Duodenal mucosa (tissue), 2 donors: Measurements from ENCODE around the gene DSN1.

Experiments used
- H3K27ac ChIP-seq: one replicate; pipeline ENCODE4 v1.7.0; 2013; ENCODE audit warnings: low read depth, low read length
- H3K27me3 ChIP-seq, 2 donors: one replicate each; pipeline ENCODE4 v1.7.0; 2013; ENCODE audit warnings: low read length in 2 of 2, control low read depth in 1 of 2; ENCODE audit not compliant: insufficient read depth in 2 of 2, control insufficient read depth in 1 of 2
- H3K36me3 ChIP-seq, 2 donors: one replicate each; pipeline ENCODE4 v1.7.0; 2013; ENCODE audit warnings: low read length in 2 of 2, control low read depth in 1 of 2; ENCODE audit not compliant: insufficient read depth in 2 of 2, control insufficient read depth in 1 of 2
- H3K4me1 ChIP-seq, 2 donors: one replicate each; pipeline ENCODE4 v1.7.0; 2013; ENCODE audit warnings: low read length in 2 of 2, control low read depth in 1 of 2; ENCODE audit not compliant: insufficient read depth in 2 of 2, control insufficient read depth in 1 of 2
- H3K4me3 ChIP-seq, 2 donors: one replicate each; pipeline ENCODE4 v1.7.0; 2013; ENCODE audit warnings: low read length in 2 of 2, low read depth in 1 of 2
- H3K9ac ChIP-seq, 2 donors: one replicate each; pipeline ENCODE4 v1.7.0; 2013; ENCODE audit warnings: low read length in 2 of 2, low read depth in 1 of 2
- H3K9me3 ChIP-seq, 2 donors: one replicate each; pipeline ENCODE4 v1.7.0; 2013; ENCODE audit warnings: low read length in 2 of 2, control low read depth in 1 of 2; ENCODE audit not compliant: control insufficient read depth in 1 of 2

Gene DSN1

DNA sequence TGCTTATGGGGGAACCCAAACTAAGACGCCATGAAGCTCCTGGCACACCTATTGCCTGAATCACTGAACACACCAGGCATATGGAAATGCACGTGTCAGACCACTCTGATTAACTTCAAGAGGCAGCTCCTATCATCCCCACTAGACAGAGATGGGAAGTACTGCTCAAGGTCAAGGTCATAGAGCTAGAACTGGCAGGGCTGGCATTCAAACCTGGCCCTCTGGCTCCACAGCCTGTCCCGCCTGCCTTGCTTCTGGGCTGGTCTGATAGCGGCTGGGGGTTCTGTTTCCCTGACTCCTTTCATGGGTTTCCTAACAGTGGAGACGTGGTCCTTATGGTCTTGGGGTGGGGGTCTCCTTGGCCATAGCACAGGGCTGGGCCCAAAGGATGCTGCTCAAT, 22.6 kb upstream of the DSN1 start:
- H3K4me3 ChIP-seq: no peak overlapping the region
- H3K27ac ChIP-seq: no peak overlapping the region
- H3K36me3 ChIP-seq: peaks cover 17 to 60% of the 10 kb centered on the region in 2 donors
- H3K4me1 ChIP-seq: no peaks in the 10 kb centered on the region
- no peak overlapping the region for H3K9ac ChIP-seq
- no peaks in the 10 kb centered on the region for H3K27me3 ChIP-seq
- H3K9me3 ChIP-seq: no peaks in the 10 kb centered on the region

GRCh38 chr20:36795691-36796090, 22.1 kb upstream of the DSN1 start:
- H3K4me3 ChIP-seq: no peak overlapping the region
- H3K9me3 ChIP-seq: no peaks in the 10 kb centered on the region
- H3K27ac ChIP-seq: no peak overlapping the region
- no peak overlapping the region for H3K9ac ChIP-seq
- H3K27me3 ChIP-seq: no peaks in the 10 kb centered on the region
- H3K4me1 ChIP-seq: no peaks in the 10 kb centered on the region
- H3K36me3 ChIP-seq: peaks cover 17 to 55% of the 10 kb centered on the region in 2 donors

- H3K27me3 ChIP-seq: no peaks in the 10 kb centered on the region
- no peaks in the 10 kb centered on the region for H3K9me3 ChIP-seq
- peaks cover 17 to 46% of the 10 kb centered on the region in 2 donors for H3K36me3 ChIP-seq
- H3K9ac ChIP-seq: no peak overlapping the region
- no peaks in the 10 kb centered on the region for H3K4me1 ChIP-seq
- no peak overlapping the region for H3K27ac ChIP-seq
- H3K4me3 ChIP-seq: no peak overlapping the region
Observed at GRCh38 chr20:36794116-36794474, 20.5 kb upstream of the DSN1 start.

- Histone ChIP-seq H3K27ac (no peak overlapping the region), H3K36me3 (peaks cover 14 to 46% of the 10 kb centered on the region in 2 donors), H3K9ac (no peak overlapping the region), H3K4me3 (no peak overlapping the region), H3K9me3 (no peaks in the 10 kb centered on the region), H3K27me3 (no peaks in the 10 kb centered on the region), H3K4me1 (no peaks in the 10 kb centered on the region)
Observed at GRCh38 chr20:36793294-36794115, 19.9 kb upstream of the DSN1 start.

GRCh38 chr20:36792422-36792821, 18.9 kb upstream of the DSN1 start:
- H3K4me1 ChIP-seq: no peaks in the 10 kb centered on the region
- no peak overlapping the region for H3K9ac ChIP-seq
- H3K4me3 ChIP-seq: no peak overlapping the region
- no peaks in the 10 kb centered on the region for H3K27me3 ChIP-seq
- H3K36me3 ChIP-seq: peaks cover 9 to 35% of the 10 kb centered on the region in 2 donors
- no peaks in the 10 kb centered on the region for H3K9me3 ChIP-seq
- H3K27ac ChIP-seq: no peak overlapping the region

DNA sequence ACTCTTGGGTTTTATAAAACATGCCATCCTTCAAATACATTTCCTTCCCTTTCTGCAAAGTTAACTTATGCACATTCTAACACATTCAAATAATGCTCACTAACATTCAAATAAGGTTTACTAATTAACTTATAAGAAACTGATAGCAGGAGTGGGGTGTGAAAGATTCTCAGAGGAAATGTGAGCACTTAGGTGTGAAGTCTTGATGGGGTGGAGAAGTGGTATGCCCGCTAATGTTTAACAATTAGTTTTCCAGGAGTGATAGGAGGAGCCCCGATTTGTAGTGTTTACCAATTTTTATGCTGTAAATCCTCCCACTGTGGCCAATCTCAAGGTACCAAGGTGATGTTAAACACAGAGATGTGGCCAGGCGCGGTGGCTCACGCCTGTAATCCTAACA, 18.3 kb upstream of the DSN1 start:
- H3K9ac ChIP-seq: no peak overlapping the region
- H3K9me3 ChIP-seq: no peaks in the 10 kb centered on the region
- peaks cover 9 to 30% of the 10 kb centered on the region in 2 donors for H3K36me3 ChIP-seq

GRCh38 chr20:36786663-36787062, 13.1 kb upstream of the DSN1 start:
- Histone ChIP-seq H3K4me3 (no peak overlapping the region), H3K4me1 (no peaks in the 10 kb centered on the region), H3K27me3 (no peaks in the 10 kb centered on the region), H3K9ac (no peak overlapping the region), H3K36me3 (peaks cover 0 to 31% of the 10 kb centered on the region in 2 donors), H3K27ac (no peak overlapping the region), H3K9me3 (no peaks in the 10 kb centered on the region)

More for the DNA sequence above, 18.3 kb upstream of the DSN1 start:
- Histone ChIP-seq H3K4me1 (no peaks in the 10 kb centered on the region), H3K27me3 (no peaks in the 10 kb centered on the region), H3K4me3 (no peak overlapping the region), H3K27ac (no peak overlapping the region)

DNA sequence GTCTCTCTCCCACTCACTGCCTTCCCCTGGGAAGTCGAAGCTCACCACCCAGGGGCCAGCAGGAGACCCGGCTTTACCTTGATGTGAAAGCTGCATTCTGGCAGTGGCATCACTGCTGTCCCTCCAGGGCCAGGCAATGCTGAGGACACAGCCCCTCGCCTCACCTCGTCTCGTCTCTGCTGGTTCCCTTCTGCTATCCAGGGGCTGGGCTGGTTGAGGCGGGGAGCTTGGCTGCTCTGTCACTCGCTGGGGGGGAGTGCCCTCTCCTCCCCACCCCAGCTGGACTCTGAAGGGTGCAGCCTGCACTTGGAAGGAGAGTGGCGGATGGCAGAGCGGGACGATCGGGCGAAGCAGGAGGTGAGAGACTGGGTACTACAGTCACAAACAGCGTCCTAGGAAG, 12.7 kb upstream of the DSN1 start:
- H3K9me3 ChIP-seq: no peaks in the 10 kb centered on the region
- H3K36me3 ChIP-seq: peaks cover 0 to 27% of the 10 kb centered on the region in 2 donors
- no peak overlapping the region for H3K4me3 ChIP-seq
- H3K9ac ChIP-seq: no peak overlapping the region
- H3K27ac ChIP-seq: no peak overlapping the region
- no peaks in the 10 kb centered on the region for H3K4me1 ChIP-seq
- H3K27me3 ChIP-seq: no peaks in the 10 kb centered on the region

DNA sequence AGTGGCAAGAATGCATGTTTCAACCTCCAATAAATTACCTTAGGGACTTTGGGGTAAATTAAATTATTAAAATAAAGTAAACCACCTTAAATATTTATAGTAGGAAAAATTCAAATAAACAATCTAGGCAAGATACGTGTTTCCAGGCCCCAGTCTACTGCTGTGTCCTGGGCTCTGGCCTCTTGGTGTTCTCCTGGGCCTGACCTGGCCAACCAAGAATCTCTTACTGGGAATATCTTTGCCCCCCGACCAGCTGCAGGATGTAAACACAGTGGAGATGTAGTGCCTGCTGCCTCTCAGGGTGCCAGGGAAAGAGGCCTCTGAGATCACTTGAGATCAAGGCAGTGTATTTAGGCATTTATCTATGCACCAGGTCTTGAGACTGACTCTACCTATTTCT, 11.7 kb upstream of the DSN1 start:
- H3K36me3 ChIP-seq: peaks cover 0 to 27% of the 10 kb centered on the region in 2 donors
- H3K27ac ChIP-seq: no peak overlapping the region
- H3K4me1 ChIP-seq: no peaks in the 10 kb centered on the region
- H3K9ac ChIP-seq: no peak overlapping the region
- no peak overlapping the region for H3K4me3 ChIP-seq
- no peaks in the 10 kb centered on the region for H3K9me3 ChIP-seq
- H3K27me3 ChIP-seq: no peaks in the 10 kb centered on the region

GRCh38 chr20:36784900-36785299, 11.3 kb upstream of the DSN1 start:
- no peak overlapping the region for H3K4me3 ChIP-seq
- no peak overlapping the region for H3K27ac ChIP-seq
- H3K36me3 ChIP-seq: peaks cover 0 to 27% of the 10 kb centered on the region in 2 donors
- H3K4me1 ChIP-seq: no peaks in the 10 kb centered on the region
- no peaks in the 10 kb centered on the region for H3K9me3 ChIP-seq
- H3K9ac ChIP-seq: no peak overlapping the region
- no peaks in the 10 kb centered on the region for H3K27me3 ChIP-seq
